DND-41 (cell line): ENCODE data around the gene CCDC27.

Source experiments
- ATAC-seq: fragments of 200-7000 bp; cut with Tn5 transposase; 3 replicates; pipeline ENCODE4 v1.9.1; 2021; ENCODE audit warnings: low read depth; ENCODE audit not compliant: insufficient read depth
- DNase-seq: peaks from one replicate; pipeline ENCODE4 v3.0.0-alpha.2; 2020
- H2AFZ ChIP-seq: 2 replicates; pipeline ENCODE4 v1.6.0; 2012; ENCODE audit warnings: low read depth, low read length
- H3K27ac ChIP-seq: 2 replicates; pipeline ENCODE4 v1.5.1; 2012; ENCODE audit warnings: low read length, inconsistent platforms
- H3K27me3 ChIP-seq: fragments of 200-600 bp; sonication (generic); 2 replicates; pipeline ENCODE4 v1.6.0; 2012; ENCODE audit warnings: low read length, mild to moderate bottlenecking, inconsistent platforms; ENCODE audit not compliant: insufficient read depth, poor library complexity
- H3K36me3 ChIP-seq: 2 replicates; pipeline ENCODE4 v1.5.1; 2012; ENCODE audit warnings: low read length, inconsistent platforms; ENCODE audit not compliant: insufficient read depth
- H3K4me1 ChIP-seq: 2 replicates; pipeline ENCODE4 v1.5.1; 2012; ENCODE audit warnings: mild to moderate bottlenecking, low read length; ENCODE audit not compliant: insufficient read depth
- H3K4me2 ChIP-seq: 2 replicates; pipeline ENCODE4 v1.6.0; 2012; ENCODE audit warnings: mild to moderate bottlenecking, moderate library complexity, low read length, inconsistent platforms; ENCODE audit not compliant: insufficient read depth
- H3K4me3 ChIP-seq, 2 experiments: fragments of 200-600 bp in 1 of 2; shearing (Covaris generic) in 1 of 2; 2 replicates each; pipeline ENCODE4 v1.5.1; 2012 to 2016; ENCODE audit warnings: inconsistent platforms in 2 of 2, low read length in 2 of 2, mild to moderate bottlenecking in 2 of 2, low read depth in 1 of 2, moderate library complexity in 1 of 2
- H3K79me2 ChIP-seq: 2 replicates; pipeline ENCODE4 v1.6.0; 2012; ENCODE audit warnings: low read length, inconsistent platforms; ENCODE audit not compliant: insufficient read depth
- H3K9ac ChIP-seq: 2 replicates; pipeline ENCODE4 v1.6.0; 2012; ENCODE audit warnings: low read depth, mild to moderate bottlenecking, inconsistent platforms, low read length, moderate library complexity
- H3K9me3 ChIP-seq: 2 replicates; pipeline ENCODE4 v1.5.1; 2012; ENCODE audit warnings: low read length, moderate library complexity, mild to moderate bottlenecking, inconsistent platforms; ENCODE audit not compliant: insufficient read depth, severe bottlenecking
- H4K20me1 ChIP-seq: 2 replicates; pipeline ENCODE4 v1.6.0; 2012; ENCODE audit warnings: low read length; ENCODE audit not compliant: insufficient read depth
- CTCF ChIP-seq: IDR thresholded peaks from 2 replicates; pipeline ENCODE4 v1.5.1; 2012; ENCODE audit warnings: borderline replicate concordance, low read length, moderate library complexity, mild to moderate bottlenecking; ENCODE audit not compliant: poor library complexity, severe bottlenecking; ENCODE audit errors: extremely low read depth
- EZH2 ChIP-seq: IDR thresholded peaks from 3 replicates; pipeline ENCODE4 v1.6.1; 2012; ENCODE audit warnings: borderline replicate concordance, low read depth, mild to moderate bottlenecking, moderate library complexity, low read length, inconsistent platforms; ENCODE audit not compliant: severe bottlenecking

Gene CCDC27

GRCh38 chr1:3735688-3736087 is 16.6 kb upstream of the CCDC27 start:
- peaks cover 7% of the 10 kb centered on the region; the same call in 1 of the 2 replicates for H4K20me1 ChIP-seq
- H3K4me2 ChIP-seq, result no peak overlapping the region
- H2AFZ ChIP-seq, result no peak overlapping the region
- no peaks in the 10 kb centered on the region for H3K4me1 ChIP-seq
- no peak overlapping the region for H3K27ac ChIP-seq
- peaks cover 39% of the 10 kb centered on the region for H3K36me3 ChIP-seq
- ATAC-seq (no peak), DNase-seq (no peak)
- no peaks in the 10 kb centered on the region for H3K27me3 ChIP-seq
- TF ChIP-seq CTCF (no peak), EZH2 (no peak)
- H3K4me3 ChIP-seq, result no peak overlapping the region
- no peaks in the 10 kb centered on the region for H3K9me3 ChIP-seq
- H3K9ac ChIP-seq, result no peak overlapping the region
- H3K79me2 ChIP-seq, result no peaks in the 10 kb centered on the region

- ATAC-seq (no peak), DNase-seq (no peak)
- Histone ChIP-seq H2AFZ (no peak overlapping the region), H3K36me3 (peaks cover 34% of the 10 kb centered on the region), H4K20me1 (peaks cover 7% of the 10 kb centered on the region; the same call in 1 of the 2 replicates), H3K27me3 (no peaks in the 10 kb centered on the region), H3K4me3 (no peak overlapping the region), H3K9ac (no peak overlapping the region), H3K27ac (no peak overlapping the region), H3K4me2 (no peak overlapping the region), H3K79me2 (no peaks in the 10 kb centered on the region), H3K9me3 (no peaks in the 10 kb centered on the region), H3K4me1 (no peaks in the 10 kb centered on the region)
- no peak for TF ChIP-seq EZH2
- no peak for TF ChIP-seq CTCF
Observed at GRCh38 chr1:3736131-3736561, 16.1 kb upstream of the CCDC27 start.

GRCh38 chr1:3736708-3737107 is 15.5 kb upstream of the CCDC27 start:
- H3K79me2 ChIP-seq, result no peaks in the 10 kb centered on the region
- no peak overlapping the region for H3K4me3 ChIP-seq
- H3K27ac ChIP-seq, result no peak overlapping the region
- DNase-seq, result no peak
- no peaks in the 10 kb centered on the region for H3K27me3 ChIP-seq
- no peak for TF ChIP-seq EZH2
- TF ChIP-seq CTCF, result no peak
- H3K9ac ChIP-seq, result no peak overlapping the region
- ATAC-seq, result no peak
- H3K9me3 ChIP-seq, result no peaks in the 10 kb centered on the region
- H2AFZ ChIP-seq, result no peak overlapping the region
- H3K4me2 ChIP-seq, result no peak overlapping the region
- H3K4me1 ChIP-seq, result no peaks in the 10 kb centered on the region
- H4K20me1 ChIP-seq, result peaks cover 7% of the 10 kb centered on the region; the same call in 1 of the 2 replicates
- H3K36me3 ChIP-seq, result peaks cover 28% of the 10 kb centered on the region

- H3K27me3 ChIP-seq, result no peaks in the 10 kb centered on the region
- ATAC-seq (no peak), DNase-seq (no peak)
- H3K4me1 ChIP-seq, result no peaks in the 10 kb centered on the region
- no peak overlapping the region for H3K4me2 ChIP-seq
- H2AFZ ChIP-seq, result no peak overlapping the region
- no peak overlapping the region for H3K9ac ChIP-seq
- no peak overlapping the region for H3K27ac ChIP-seq
- no peaks in the 10 kb centered on the region for H3K9me3 ChIP-seq
- H3K36me3 ChIP-seq, result peaks cover 7% of the 10 kb centered on the region; the same call in 1 of the 2 replicates
- H3K4me3 ChIP-seq, result no peak overlapping the region
- TF ChIP-seq CTCF, result no peak
- no peak for TF ChIP-seq EZH2
- H4K20me1 ChIP-seq, result peaks cover 7% of the 10 kb centered on the region; the same call in 1 of the 2 replicates
- no peaks in the 10 kb centered on the region for H3K79me2 ChIP-seq
Observed at GRCh38 chr1:3738943-3739342, 13.3 kb upstream of the CCDC27 start.
